A673 (cell line): Measurements from ENCODE around the gene DPH2. TPM values are rescaled to one million over a fixed set of nuclear protein-coding genes. Genes with fewer than 3 reads are reported as not detected.
A peak's percentile ranks its signal among the peaks of the same experiment; 100 is the strongest.

Experiments used
- BruUV-seq: library from RNA; stranded (reverse); fragments of 400-500 nt; replicated peaks from 2 replicates; lab custom pipeline; 2021; lab: Mats Ljungman, UMichigan
- CTCF ChIA-PET: fragments of 300-600 bp; sonication (Branson Sonifier 250); formaldehyde crosslinking; loops from one replicate; lab custom pipeline; 2022; ENCODE audit warnings: antibody characterized with exemption; lab: Charles Lee
- POLR2A ChIA-PET: fragments of 300-600 bp; sonication (Branson Sonifier 250); formaldehyde crosslinking; loops from one replicate; lab custom pipeline; 2022; ENCODE audit warnings: antibody characterized with exemption; ENCODE audit not compliant: low non-redundant PET; lab: Charles Lee
- DNase-seq: peaks from one replicate; pipeline ENCODE4 v3.0.0-alpha.2; 2015; ENCODE audit warnings: low spot score
- H3K27ac ChIP-seq: fragments of 200-600 bp; sonication (generic); 2 replicates; pipeline ENCODE4 v1.5.1; 2016; ENCODE audit warnings: mixed run types, low read depth, mild to moderate bottlenecking, mixed read lengths, antibody characterized with exemption, low read length; ENCODE audit not compliant: poor library complexity, severe bottlenecking
- H3K27me3 ChIP-seq: fragments of 200-600 bp; sonication (generic); replicated peaks from 2 replicates; pipeline ENCODE4 v1.6.1; 2017; ENCODE audit warnings: mixed run types, low read depth, mild to moderate bottlenecking, mixed read lengths, antibody characterized with exemption, low read length; ENCODE audit not compliant: insufficient read depth, poor library complexity
- H3K36me3 ChIP-seq: fragments of 200-600 bp; sonication (generic); 2 replicates; pipeline ENCODE4 v1.6.1; 2016; ENCODE audit warnings: mixed run types, mild to moderate bottlenecking, mixed read lengths, antibody characterized with exemption, low read length; ENCODE audit not compliant: insufficient read depth, poor library complexity, severe bottlenecking
- H3K4me1 ChIP-seq: fragments of 200-600 bp; sonication (generic); 2 replicates; pipeline ENCODE4 v1.6.1; 2017; ENCODE audit warnings: mixed run types, mild to moderate bottlenecking, mixed read lengths, antibody characterized with exemption, low read length; ENCODE audit not compliant: insufficient read depth, poor library complexity, severe bottlenecking
- H3K4me3 ChIP-seq: fragments of 200-600 bp; sonication (generic); 2 replicates; pipeline ENCODE4 v1.5.1; 2016; ENCODE audit warnings: low read depth, mixed run types, mild to moderate bottlenecking, mixed read lengths, low read length; ENCODE audit not compliant: poor library complexity, severe bottlenecking
- H3K9me3 ChIP-seq: fragments of 200-600 bp; sonication (generic); 2 replicates; pipeline ENCODE4 v1.6.1; 2016; ENCODE audit warnings: mixed run types, low read depth, mild to moderate bottlenecking, mixed read lengths, antibody characterized with exemption, low read length; ENCODE audit not compliant: poor library complexity, severe bottlenecking
- CTCF ChIP-seq: fragments of 300-800, 200-600 bp; sonication (generic); conservative IDR thresholded peaks from 2 replicates; pipeline ENCODE4 v1.5.1; 2017; ENCODE audit warnings: low read depth, mild to moderate bottlenecking, antibody characterized with exemption, low read length, moderate library complexity, mixed read lengths
- EZH2 ChIP-seq: fragments of 200-600 bp; sonication (generic); IDR thresholded peaks from 2 replicates; pipeline ENCODE4 v1.6.1; 2017; ENCODE audit warnings: borderline replicate concordance, low read depth, mild to moderate bottlenecking, mixed read lengths, antibody characterized with exemption, low read length; ENCODE audit not compliant: poor library complexity, severe bottlenecking
- intact Hi-C: fragments of 100-400 bp; cut with micrococcal nuclease; formaldehyde crosslinking; loops from one replicate; pipeline ENCODE4 v1.10.0; 2022; ENCODE audit not compliant: unreplicated experiment
- total RNA-seq: library from RNA; stranded (reverse); gene quantifications from 2 replicates; pipeline ENCODE4 v1.2.3, GENCODE V29; 2021

DPH2 gene
- total RNA-seq, 1 experiment from 2014 or later = 52.8 TPM

GRCh38 chr1:44010935-44011471, 41.2 kb downstream of the DPH2 start:
- ChIA-PET CTCF (interaction anchor here (1.0 kb wide), 1 partner anchor 25 kb away, joined by 3 read pairs; no protein-coding TSS in a partner anchor), POLR2A (no interaction called here)
- TF ChIP-seq EZH2 (no peak), CTCF (no peak)
- Histone ChIP-seq H3K27ac (no peak overlapping the region), H3K4me1 (peaks cover 15% of the 10 kb centered on the region), H3K4me3 (no peak overlapping the region), H3K27me3 (no peaks in the 10 kb centered on the region), H3K9me3 (no peaks in the 10 kb centered on the region), H3K36me3 (no peaks in the 10 kb centered on the region)
- intact Hi-C loops = no loop called here
- no peak for DNase-seq
- BruUV-seq = no TSS peak

DNA sequence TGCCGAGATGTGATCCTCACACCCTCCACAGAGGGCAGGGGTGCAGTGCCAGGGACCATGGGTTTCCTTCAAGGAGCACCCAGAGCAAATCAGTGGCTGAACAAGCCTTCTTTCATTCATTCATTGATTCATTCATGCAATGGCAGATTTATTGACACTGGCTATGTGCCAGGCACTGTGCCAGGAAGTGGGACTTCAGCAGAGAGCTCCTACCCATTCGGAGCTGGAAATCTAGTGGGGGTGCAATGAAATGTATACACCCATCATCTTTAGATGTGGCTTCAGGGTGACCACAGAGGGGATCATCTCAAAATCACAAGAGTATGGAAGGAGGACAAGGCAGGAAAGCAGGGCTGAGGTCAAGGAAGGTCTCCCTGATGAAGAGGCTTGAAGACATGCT, 42.6 kb downstream of the DPH2 start:
- H3K4me1 ChIP-seq = peaks cover 15% of the 10 kb centered on the region
- no peaks in the 10 kb centered on the region for H3K27me3 ChIP-seq
- H3K36me3 ChIP-seq = no peaks in the 10 kb centered on the region
- no peak overlapping the region for H3K4me3 ChIP-seq
- TF ChIP-seq CTCF (no peak), EZH2 (no peak)
- BruUV-seq = no TSS peak
- H3K9me3 ChIP-seq = no peaks in the 10 kb centered on the region
- CTCF ChIA-PET = no interaction called here
- intact Hi-C loops = no loop called here
- POLR2A ChIA-PET = no interaction called here
- no peak overlapping the region for H3K27ac ChIP-seq
- DNase-seq = peak; percentile 50

- no peaks in the 10 kb centered on the region for H3K27me3 ChIP-seq
- TF ChIP-seq EZH2 = no peak
- no peak for TF ChIP-seq CTCF
- BruUV-seq = no TSS peak
Measured at GRCh38 chr1:44012941-44013609, 43.3 kb downstream of the DPH2 start.

More at GRCh38 chr1:44012941-44013609, 43.3 kb downstream of the DPH2 start:
- intact Hi-C loops = no loop called here
- ChIA-PET CTCF (no interaction called here), POLR2A (no interaction called here)
- Histone ChIP-seq H3K27ac (no peak overlapping the region), H3K36me3 (no peaks in the 10 kb centered on the region), H3K9me3 (no peaks in the 10 kb centered on the region), H3K4me1 (peaks cover 15% of the 10 kb centered on the region), H3K4me3 (no peak overlapping the region)
- no peak for DNase-seq
